Stimulated activated CD4-positive, alpha-beta T cell treated with anti-CD3 and anti-CD28 coated beads, Interleukin-1b, Interleukin-23, amount 100 ng/mL, for 48 hours (primary cell): ENCODE measurements around the gene FGD5.

Experiments
- DNase-seq: peaks from one replicate; pipeline ENCODE4 v3.0.0-alpha.2; 2020

Gene FGD5

GRCh38 chr3:14941871-14942270 is 123.1 kb downstream of the FGD5 start:
- no peak for DNase-seq

GRCh38 chr3:14943042-14943441 is 124.3 kb downstream of the FGD5 start:
- DNase-seq: no peak

DNA sequence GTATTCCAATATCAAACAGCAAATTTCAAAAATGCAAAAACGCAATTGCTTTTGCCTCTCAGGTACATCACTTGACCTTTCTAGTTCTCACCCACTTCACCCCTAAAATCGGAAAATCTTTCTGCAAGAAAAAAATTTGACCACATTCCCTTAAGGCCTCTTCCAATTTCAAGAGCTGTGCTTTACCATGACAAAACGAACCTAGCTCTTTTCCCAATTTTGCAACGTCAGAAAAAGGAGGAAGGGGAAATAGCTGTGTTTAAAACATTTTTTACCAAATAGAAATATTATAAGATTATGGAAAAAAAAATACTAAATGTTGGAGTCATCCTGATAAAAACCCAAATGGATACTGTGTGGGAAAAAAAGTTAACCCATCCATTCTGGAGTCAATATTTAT is 127.5 kb downstream of the FGD5 start:
- DNase-seq: no peak

DNA sequence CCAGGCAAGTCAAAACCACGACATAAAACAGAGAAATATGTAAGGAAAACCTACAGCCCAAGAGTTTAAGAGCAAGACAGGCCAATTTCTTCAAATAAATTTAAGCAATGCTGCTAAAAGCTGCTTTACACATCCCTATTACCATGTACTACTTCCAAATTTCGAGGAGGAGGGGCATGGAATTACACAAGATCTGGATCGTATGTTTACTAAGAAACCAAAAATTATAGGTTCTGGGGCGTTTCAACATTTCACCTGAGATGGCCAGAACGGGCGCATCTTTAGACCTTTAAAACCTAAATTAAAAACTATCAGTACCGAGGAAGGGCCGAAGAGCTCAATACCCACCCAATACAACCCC is 128.0 kb downstream of the FGD5 start:
- no peak for DNase-seq

GRCh38 chr3:14947100-14947885 is 128.5 kb downstream of the FGD5 start, which contains the start of gene NR2C2:
Gene NR2C2 (plus strand): TSS chr3:14947583. CDS start chr3:15003915, 56,332 bp downstream.
- peak; percentile 85 for DNase-seq

- DNase-seq: peak; percentile 96
Measured at GRCh38 chr3:14947886-14948608, 129.3 kb downstream of the FGD5 start.

DNA sequence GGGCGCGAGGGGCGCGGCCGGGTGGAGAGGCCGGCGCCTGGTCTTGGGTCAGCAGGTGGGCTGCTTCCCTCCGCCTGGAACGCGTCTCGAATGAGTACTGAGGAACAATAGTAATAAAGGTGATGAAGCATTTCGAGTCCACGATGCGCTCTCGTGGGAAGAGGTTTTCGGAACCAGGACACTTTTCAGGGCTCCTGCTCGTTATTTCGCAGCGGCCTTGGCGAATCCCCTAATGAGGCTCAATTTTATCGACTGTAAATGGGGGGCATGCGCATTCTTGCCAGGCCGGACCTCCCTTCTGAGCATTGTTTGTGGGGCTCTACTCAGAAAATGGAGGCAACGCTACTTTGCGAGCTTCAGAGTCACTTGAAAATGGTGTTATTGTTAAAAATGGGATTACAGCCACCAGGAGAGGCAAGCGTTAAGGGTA is 129.9 kb downstream of the FGD5 start:
- DNase-seq: no peak

GRCh38 chr3:14949126-14949525 is 130.4 kb downstream of the FGD5 start:
- no peak for DNase-seq

DNA sequence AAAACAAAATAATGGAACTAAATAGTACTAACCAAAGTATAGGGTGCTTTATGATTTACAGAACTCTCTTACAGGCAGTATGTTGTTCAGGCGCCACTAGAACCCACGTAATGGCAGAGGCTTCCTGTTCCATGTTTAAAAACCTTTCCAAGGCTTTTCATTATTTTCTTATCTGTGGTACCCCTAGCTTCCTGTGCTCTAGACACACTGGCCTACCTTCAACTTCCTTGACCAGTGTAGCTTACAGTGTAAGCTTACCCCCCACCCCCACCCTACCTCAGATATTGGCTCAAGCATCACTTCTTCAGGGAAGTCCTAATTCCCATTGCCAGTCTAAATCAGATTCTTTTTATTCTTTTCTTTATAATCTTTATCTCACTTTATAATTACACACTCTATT is 131.5 kb downstream of the FGD5 start:
- DNase-seq: no peak

- DNase-seq: no peak
Measured at GRCh38 chr3:14957153-14957552, 138.4 kb downstream of the FGD5 start.

DNA sequence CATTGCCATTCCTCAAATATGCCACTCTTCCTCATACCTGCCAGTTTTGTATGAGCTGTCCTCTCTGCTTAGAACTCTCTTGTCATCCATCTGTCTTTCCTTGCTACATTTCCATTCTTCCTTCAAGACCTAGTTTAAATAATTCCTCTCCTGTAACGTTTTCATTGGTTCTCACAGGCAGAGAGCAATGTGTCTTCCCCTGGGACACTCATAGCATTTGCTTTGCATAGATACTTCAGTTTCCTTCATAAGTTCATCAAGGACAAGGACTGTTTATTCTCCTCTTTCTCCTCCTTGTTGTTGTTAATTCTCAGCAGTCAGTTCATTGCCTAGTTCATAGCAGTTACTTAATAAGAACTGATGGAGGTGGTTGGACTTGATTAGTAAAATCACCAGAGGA is 139.2 kb downstream of the FGD5 start:
- DNase-seq: no peak

DNA sequence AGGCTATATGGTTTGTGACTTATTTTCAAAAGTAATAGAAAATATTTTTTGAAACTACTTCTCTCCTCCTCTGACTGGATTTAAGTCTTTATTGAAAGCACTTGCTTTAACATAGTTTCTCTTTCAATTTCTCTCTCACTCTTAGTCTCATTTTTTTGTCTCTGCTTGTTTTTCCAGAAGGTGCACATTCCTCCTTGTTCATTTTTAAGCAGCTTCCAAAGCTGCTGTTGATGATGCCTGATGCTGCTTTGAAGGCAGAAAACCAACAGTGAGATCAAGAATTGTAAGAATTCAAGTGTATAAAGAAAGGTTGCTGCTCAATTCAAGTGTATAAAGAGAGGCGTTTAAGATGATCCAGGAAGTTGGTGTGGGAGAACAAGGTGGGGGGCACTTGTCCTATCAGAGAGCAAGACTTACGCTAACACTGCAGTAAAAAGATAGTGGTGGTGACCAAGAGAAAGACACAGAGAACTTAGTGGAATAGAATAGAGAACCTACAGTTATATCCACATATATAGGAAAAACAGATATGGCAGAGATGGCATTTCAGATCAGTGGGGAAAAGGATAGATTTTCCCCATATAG is 140.7 kb downstream of the FGD5 start:
- no peak for DNase-seq

DNA sequence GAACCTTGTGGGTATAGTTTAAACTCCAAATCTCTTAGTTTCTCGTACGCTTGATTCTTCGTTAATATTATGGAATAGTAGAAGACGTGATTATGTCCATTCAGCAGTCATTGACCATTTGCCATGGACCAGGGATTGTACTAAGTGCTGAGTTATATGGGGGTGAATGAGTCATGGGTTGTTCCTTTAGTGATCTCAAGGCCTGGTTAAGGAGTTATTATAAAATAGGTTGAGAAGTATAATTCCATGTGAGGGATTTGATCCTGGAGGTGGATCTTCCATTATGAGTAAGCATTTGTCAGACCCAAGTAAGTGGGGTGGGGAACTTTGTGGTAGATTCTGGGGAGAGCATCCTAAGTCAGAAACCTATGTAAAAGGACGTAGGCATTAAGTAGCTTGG is 144.0 kb downstream of the FGD5 start:
- DNase-seq: no peak

DNA sequence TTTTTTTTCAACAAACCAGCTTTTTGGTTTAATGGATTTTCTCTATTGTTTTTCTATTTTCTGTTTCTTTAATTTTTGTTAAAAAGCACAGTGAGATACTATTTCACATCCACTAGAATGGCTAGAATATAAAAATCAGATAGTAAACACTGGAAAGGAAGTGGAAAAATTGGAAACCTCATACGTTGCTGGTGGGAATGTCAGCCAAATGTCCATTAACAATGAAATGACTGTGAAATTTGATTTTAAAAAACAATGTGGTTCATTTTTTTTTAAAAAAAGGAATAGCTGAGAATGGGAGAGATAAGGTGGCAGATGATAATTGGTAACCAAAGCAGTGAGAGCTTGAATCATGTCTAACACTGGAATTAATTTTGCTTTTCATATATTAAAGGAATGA is 148.5 kb downstream of the FGD5 start:
- DNase-seq: no peak

DNA sequence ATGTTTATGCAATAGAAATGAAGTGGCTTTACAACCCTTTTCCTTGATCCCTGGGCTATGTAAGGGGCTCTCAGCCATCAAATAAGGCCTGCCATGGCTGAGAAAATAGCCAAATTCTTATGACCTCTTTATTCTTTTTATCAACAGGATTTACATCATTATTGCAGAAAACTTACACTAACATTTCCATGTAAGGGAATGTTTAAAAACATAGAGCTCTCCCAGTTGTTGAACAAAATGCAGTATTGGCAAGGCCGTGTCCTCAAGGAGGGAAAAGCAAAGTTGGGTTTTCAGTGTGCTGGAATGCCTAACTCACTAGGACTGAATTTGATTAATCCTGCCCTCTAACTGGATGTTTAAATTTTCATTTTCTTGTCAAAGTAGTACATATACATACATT is 150.9 kb downstream of the FGD5 start:
- DNase-seq: no peak

DNA sequence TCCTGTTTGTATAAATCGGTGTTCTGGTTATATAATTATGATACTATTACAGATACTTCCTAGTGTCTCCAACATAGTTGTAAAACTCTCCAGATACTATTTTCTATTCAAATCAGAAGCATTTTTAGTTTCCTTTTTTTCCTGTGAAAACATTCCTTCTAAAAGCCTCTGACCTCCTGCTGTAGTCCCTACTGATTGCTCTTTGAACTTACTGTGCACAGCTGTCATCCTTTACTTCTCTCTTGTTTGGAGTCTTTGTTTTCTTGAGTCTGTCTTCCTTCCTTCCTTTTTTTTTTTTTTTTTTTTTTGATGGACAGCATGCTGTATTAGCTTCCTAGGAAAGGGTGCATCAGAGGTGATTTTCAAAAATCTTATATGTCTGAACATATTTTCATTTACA is 157.6 kb downstream of the FGD5 start:
- no peak for DNase-seq

- DNase-seq: no peak
Measured at GRCh38 chr3:14980689-14981088, 161.9 kb downstream of the FGD5 start.
